Thoracic aorta (tissue), 2 donors: ENCODE data around the gene EPHA8. TPM values are rescaled to one million over a fixed set of nuclear protein-coding genes. Genes with fewer than 3 reads are reported as not detected.

Experiments
- ATAC-seq: fragments of 150-250 bp; one replicate; pipeline ENCODE4 v1.8.0; 2017; ENCODE audit warnings: low read depth; ENCODE audit not compliant: insufficient number of reproducible peaks, low FRiP score
- DNase-seq: peaks from one replicate; pipeline ENCODE4 v3.0.0-alpha.2; 2020; ENCODE audit warnings: low spot score
- H3K27ac ChIP-seq, 2 donors: fragments of 200-600 bp; sonication (generic); 1 replicate in 1 of 2; 2 replicates in 1 of 2; pipeline ENCODE4 v1.5.1; 2016; ENCODE audit warnings: mild to moderate bottlenecking in 2 of 2, moderate library complexity in 2 of 2
- H3K27me3 ChIP-seq: fragments of 200-600 bp; sonication (generic); replicated peaks from 2 replicates; pipeline ENCODE4 v1.6.0; 2016; ENCODE audit warnings: mild to moderate bottlenecking; ENCODE audit not compliant: insufficient read depth
- H3K36me3 ChIP-seq: fragments of 200-600 bp; sonication (generic); one replicate; pipeline ENCODE4 v1.5.1; 2016
- H3K4me1 ChIP-seq, 2 donors: fragments of 200-600 bp; sonication (generic); 1 replicate in 1 of 2; 2 replicates in 1 of 2; pipeline versions ENCODE4 v1.5.1 to v1.6.0; 2016; ENCODE audit warnings: low read depth in 2 of 2, mild to moderate bottlenecking in 1 of 2; ENCODE audit not compliant: control insufficient read depth in 1 of 2
- H3K4me3 ChIP-seq: fragments of 200-600 bp; sonication (generic); 2 replicates; pipeline ENCODE4 v1.5.1; 2016; ENCODE audit warnings: mild to moderate bottlenecking
- H3K9me3 ChIP-seq: fragments of 200-600 bp; sonication (generic); 2 replicates; pipeline ENCODE4 v1.5.1; 2016
- CTCF ChIP-seq: fragments of 200-600 bp; sonication (generic); IDR thresholded peaks from one replicate; pipeline ENCODE4 v1.5.1; 2019; ENCODE audit warnings: antibody characterized with exemption
- total RNA-seq, 2 donors: library from RNA; depleted of rRNA; stranded (reverse); fragments of >200 nt; gene quantifications; one replicate each; pipeline versions ENCODE4 v1.1.0 to v1.2.3, GENCODE V29; 2016

EPHA8 gene
- total RNA-seq, 2 donors from 2014 or later, result not detected

GRCh38 chr1:22535399-22535798 is 27.9 kb upstream of the EPHA8 start:
- no peak overlapping the region for H3K4me3 ChIP-seq
- no peaks in the 10 kb centered on the region for H3K9me3 ChIP-seq
- no peak overlapping the region for H3K27ac ChIP-seq
- ATAC-seq, result no peak
- TF ChIP-seq CTCF, result no peak
- DNase-seq, result no peak
- no peaks in the 10 kb centered on the region for H3K27me3 ChIP-seq
- H3K4me1 ChIP-seq, result peaks cover 10 to 16% of the 10 kb centered on the region in 2 donors
- H3K36me3 ChIP-seq, result no peaks in the 10 kb centered on the region

GRCh38 chr1:22536506-22536905 is 26.8 kb upstream of the EPHA8 start:
- no peak for TF ChIP-seq CTCF
- no peak overlapping the region for H3K4me3 ChIP-seq
- H3K27ac ChIP-seq, result no peak overlapping the region
- DNase-seq (no peak), ATAC-seq (no peak)
- peaks cover 0 to 5% of the 10 kb centered on the region in 2 donors for H3K4me1 ChIP-seq
- no peaks in the 10 kb centered on the region for H3K36me3 ChIP-seq
- no peaks in the 10 kb centered on the region for H3K27me3 ChIP-seq
- no peaks in the 10 kb centered on the region for H3K9me3 ChIP-seq

- no peaks in the 10 kb centered on the region for H3K27me3 ChIP-seq
- no peak overlapping the region for H3K4me3 ChIP-seq
- ATAC-seq (no peak), DNase-seq (no peak)
- no peaks in the 10 kb centered on the region for H3K4me1 ChIP-seq
- no peaks in the 10 kb centered on the region for H3K9me3 ChIP-seq
- no peak overlapping the region for H3K27ac ChIP-seq
- H3K36me3 ChIP-seq, result no peaks in the 10 kb centered on the region
- no peak for TF ChIP-seq CTCF
Observed at GRCh38 chr1:22537441-22538139, 25.7 kb upstream of the EPHA8 start.

- H3K27me3 ChIP-seq, result no peaks in the 10 kb centered on the region
- H3K36me3 ChIP-seq, result no peaks in the 10 kb centered on the region
- no peak overlapping the region for H3K27ac ChIP-seq
- no peak overlapping the region for H3K4me3 ChIP-seq
- H3K4me1 ChIP-seq, result no peaks in the 10 kb centered on the region
- DNase-seq (no peak), ATAC-seq (no peak)
- no peaks in the 10 kb centered on the region for H3K9me3 ChIP-seq
- no peak for TF ChIP-seq CTCF
Observed at GRCh38 chr1:22539510-22540118, 23.7 kb upstream of the EPHA8 start.

GRCh38 chr1:22540337-22540736 is 23.0 kb upstream of the EPHA8 start:
- no peak for TF ChIP-seq CTCF
- DNase-seq (no peak), ATAC-seq (no peak)
- no peaks in the 10 kb centered on the region for H3K36me3 ChIP-seq
- H3K4me3 ChIP-seq, result no peak overlapping the region
- H3K27ac ChIP-seq, result no peak overlapping the region
- H3K27me3 ChIP-seq, result no peaks in the 10 kb centered on the region
- no peaks in the 10 kb centered on the region for H3K4me1 ChIP-seq
- no peaks in the 10 kb centered on the region for H3K9me3 ChIP-seq
